GM12874 (cell line): ENCODE data around the gene HBG2.

Experiments used
- CTCF ChIP-seq: IDR thresholded peaks from 2 replicates; pipeline ENCODE4 v1.5.1; 2011; ENCODE audit warnings: low read depth, mild to moderate bottlenecking, control low read depth, low read length, moderate library complexity; ENCODE audit not compliant: insufficient read depth

The HBG2 gene

DNA sequence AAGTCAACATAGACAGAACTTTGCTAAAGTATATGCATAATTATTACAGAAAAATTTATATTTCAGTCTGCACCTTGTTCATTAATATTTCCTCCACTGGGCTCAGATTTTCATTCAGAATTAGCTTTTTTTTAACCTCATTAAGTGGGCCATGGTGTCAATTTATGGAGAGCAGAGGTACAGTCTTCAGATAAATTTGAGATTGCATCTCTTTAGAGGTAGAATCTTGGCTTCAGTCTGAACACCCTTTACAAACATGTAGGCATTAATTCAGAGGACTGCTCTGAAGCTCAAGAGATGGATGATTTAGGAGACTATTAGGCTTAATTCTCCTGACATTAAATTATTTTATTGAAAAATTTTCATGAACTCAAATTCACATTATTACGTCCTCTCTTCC lies 24.3 kb downstream of the HBG2 start:
- no peak for TF ChIP-seq CTCF

DNA sequence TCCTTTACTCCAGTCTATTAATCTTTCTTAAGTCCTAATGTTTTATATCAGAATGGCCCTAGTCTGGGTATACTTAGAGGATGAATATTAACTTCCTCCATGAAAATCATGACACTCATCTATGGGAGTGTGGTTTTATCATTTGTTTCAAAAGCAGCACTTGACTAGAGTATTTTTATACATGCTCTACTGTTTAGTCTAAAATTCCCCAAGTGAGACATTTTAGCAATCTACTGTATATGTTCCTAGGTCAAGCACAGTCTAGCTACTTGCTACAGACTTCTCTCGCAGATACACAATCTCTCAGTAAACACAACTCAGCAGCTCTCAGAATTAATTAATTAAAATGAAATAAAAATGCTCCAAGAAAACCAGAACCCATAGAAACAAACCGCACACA lies 24.8 kb downstream of the HBG2 start:
- no peak for TF ChIP-seq CTCF

DNA sequence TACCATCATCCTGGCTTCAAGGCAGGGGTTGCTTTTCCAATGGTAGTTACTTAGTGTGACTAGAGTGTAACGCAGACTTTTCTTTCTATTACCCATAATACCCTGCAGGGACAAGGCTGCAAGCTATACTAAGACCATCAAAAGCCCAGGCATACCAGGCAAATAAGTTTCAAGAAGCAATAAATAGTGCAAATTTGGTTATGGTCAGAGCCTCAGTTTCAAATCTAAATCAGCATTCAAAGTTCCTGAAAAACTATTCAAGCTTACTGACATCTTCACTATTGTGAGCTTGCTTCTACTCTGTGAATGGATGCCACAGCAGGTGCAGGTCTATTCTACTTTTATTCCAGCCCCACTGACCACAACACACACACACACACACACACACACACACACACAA lies 25.2 kb downstream of the HBG2 start:
- TF ChIP-seq CTCF = no peak

DNA sequence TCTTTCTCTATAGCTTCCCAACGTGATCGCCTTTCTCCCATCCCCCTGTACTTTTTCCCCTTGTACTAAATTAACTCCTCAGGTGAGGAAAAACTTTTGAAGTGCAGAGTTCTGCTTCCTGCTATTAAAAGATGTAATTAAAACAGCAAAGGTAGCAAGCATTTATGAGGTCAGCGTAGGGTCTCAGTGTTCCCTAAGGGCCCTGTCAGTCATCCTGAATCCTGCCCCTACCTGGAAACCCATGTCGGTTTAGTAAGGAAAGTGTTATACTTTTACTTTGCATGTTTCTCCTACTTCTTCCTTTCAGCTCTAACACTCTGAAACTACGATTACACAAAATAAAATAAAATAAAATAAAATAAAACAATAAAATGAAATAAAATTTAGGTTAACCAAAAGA lies 26.5 kb downstream of the HBG2 start:
- no peak for TF ChIP-seq CTCF

GRCh38 chr11:5227681-5228080 lies 26.9 kb downstream of the HBG2 start:
- no peak for TF ChIP-seq CTCF

- no peak for TF ChIP-seq CTCF
Measured at GRCh38 chr11:5226732-5227310, 27.8 kb downstream of the HBG2 start, which contains the start of gene HBB. Gene HBB, minus strand, starts transcription at chr11:5227071. Its CDS starts 50 bp downstream, at chr11:5227021.

GRCh38 chr11:5225480-5225871 lies 29.1 kb downstream of the HBG2 start:
- no peak for TF ChIP-seq CTCF
